NT2/D1 (cell line): ENCODE measurements around the gene FAF1.

Experiments
- DNase-seq: peaks from one replicate; pipeline ENCODE4 v3.0.0-alpha.2; 2011; ENCODE audit warnings: low read depth, low spot score
- H3K27me3 ChIP-seq: 2 replicates; pipeline ENCODE4 v1.6.0; 2011; ENCODE audit warnings: mild to moderate bottlenecking; ENCODE audit not compliant: insufficient read length, insufficient read depth
- H3K36me3 ChIP-seq: 2 replicates; pipeline ENCODE4 v1.6.1; 2011; ENCODE audit warnings: mild to moderate bottlenecking, low read length, mixed read lengths; ENCODE audit not compliant: insufficient read depth, insufficient read length
- H3K4me1 ChIP-seq: 2 replicates; pipeline ENCODE4 v1.5.1; 2011; ENCODE audit not compliant: insufficient read depth, insufficient read length
- H3K4me3 ChIP-seq: 2 replicates; pipeline ENCODE4 v1.5.1; 2011; ENCODE audit warnings: low read depth; ENCODE audit not compliant: insufficient read length
- H3K9ac ChIP-seq: 2 replicates; pipeline ENCODE4 v1.6.0; 2011; ENCODE audit warnings: low read depth; ENCODE audit not compliant: insufficient read length
- H3K9me3 ChIP-seq: 2 replicates; pipeline ENCODE4 v1.5.1; 2011; ENCODE audit warnings: mild to moderate bottlenecking, low read length; ENCODE audit not compliant: insufficient read depth
- SUZ12 ChIP-seq: IDR thresholded peaks from 2 replicates; pipeline ENCODE4 v1.6.1; 2011; ENCODE audit not compliant: insufficient read length, insufficient read depth; ENCODE audit errors: extremely low read depth
- YY1 ChIP-seq: IDR thresholded peaks from 2 replicates; pipeline ENCODE4 v1.6.1; 2011; ENCODE audit not compliant: insufficient read length, insufficient read depth
- ZNF274 ChIP-seq: IDR thresholded peaks from 2 replicates; pipeline ENCODE4 v1.6.1; 2011; ENCODE audit warnings: mild to moderate bottlenecking, low read depth, low read length

The FAF1 gene

GRCh38 chr1:50996083-50996482 is 36.0 kb upstream of the FAF1 start:
- Histone ChIP-seq H3K9ac (no peak overlapping the region), H3K27me3 (no peaks in the 10 kb centered on the region), H3K9me3 (no peaks in the 10 kb centered on the region; the same call in 1 of the 2 replicates), H3K4me3 (no peak overlapping the region), H3K4me1 (no peaks in the 10 kb centered on the region), H3K36me3 (no peaks in the 10 kb centered on the region)
- TF ChIP-seq YY1, result no peak
- TF ChIP-seq SUZ12, result no peak
- TF ChIP-seq ZNF274, result no peak
- no peak for DNase-seq

DNA sequence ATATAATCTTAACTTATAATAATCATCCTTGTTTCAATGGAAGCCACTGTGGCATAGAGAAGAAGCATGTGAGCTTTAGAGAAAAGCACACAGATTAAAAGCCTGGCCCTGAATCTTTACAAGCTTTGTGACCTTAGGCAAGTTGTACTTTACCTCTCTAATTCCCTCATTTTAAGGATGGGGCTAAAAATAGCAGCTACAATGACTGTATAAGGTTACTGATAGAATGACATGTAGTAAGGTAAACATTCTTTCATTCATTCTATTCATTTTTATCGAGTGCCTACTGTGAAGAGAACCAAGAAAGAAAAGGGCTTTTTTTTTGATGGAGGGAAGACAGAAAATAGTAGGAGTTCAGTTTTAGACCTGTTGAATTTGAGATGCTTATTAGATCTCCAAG is 35.6 kb upstream of the FAF1 start:
- Histone ChIP-seq H3K9ac (no peak overlapping the region), H3K4me1 (no peaks in the 10 kb centered on the region), H3K4me3 (no peak overlapping the region), H3K9me3 (no peaks in the 10 kb centered on the region; the same call in 1 of the 2 replicates), H3K36me3 (no peaks in the 10 kb centered on the region), H3K27me3 (no peaks in the 10 kb centered on the region)
- TF ChIP-seq SUZ12 (no peak), ZNF274 (no peak), YY1 (no peak)
- no peak for DNase-seq

GRCh38 chr1:50994997-50995396 is 34.9 kb upstream of the FAF1 start:
- DNase-seq, result no peak
- H3K9ac ChIP-seq, result no peak overlapping the region
- no peaks in the 10 kb centered on the region; the same call in 1 of the 2 replicates for H3K9me3 ChIP-seq
- H3K4me1 ChIP-seq, result no peaks in the 10 kb centered on the region
- no peaks in the 10 kb centered on the region for H3K27me3 ChIP-seq
- TF ChIP-seq YY1 (no peak), SUZ12 (no peak), ZNF274 (no peak)
- no peak overlapping the region for H3K4me3 ChIP-seq
- H3K36me3 ChIP-seq, result no peaks in the 10 kb centered on the region

- no peaks in the 10 kb centered on the region for H3K36me3 ChIP-seq
- DNase-seq, result no peak
- no peak overlapping the region for H3K9ac ChIP-seq
- no peaks in the 10 kb centered on the region for H3K27me3 ChIP-seq
- H3K4me1 ChIP-seq, result no peaks in the 10 kb centered on the region
- H3K9me3 ChIP-seq, result no peaks in the 10 kb centered on the region; the same call in 1 of the 2 replicates
- H3K4me3 ChIP-seq, result no peak overlapping the region
- TF ChIP-seq SUZ12 (no peak), ZNF274 (no peak), YY1 (no peak)
Measured at GRCh38 chr1:50993645-50994044, 33.6 kb upstream of the FAF1 start.

DNA sequence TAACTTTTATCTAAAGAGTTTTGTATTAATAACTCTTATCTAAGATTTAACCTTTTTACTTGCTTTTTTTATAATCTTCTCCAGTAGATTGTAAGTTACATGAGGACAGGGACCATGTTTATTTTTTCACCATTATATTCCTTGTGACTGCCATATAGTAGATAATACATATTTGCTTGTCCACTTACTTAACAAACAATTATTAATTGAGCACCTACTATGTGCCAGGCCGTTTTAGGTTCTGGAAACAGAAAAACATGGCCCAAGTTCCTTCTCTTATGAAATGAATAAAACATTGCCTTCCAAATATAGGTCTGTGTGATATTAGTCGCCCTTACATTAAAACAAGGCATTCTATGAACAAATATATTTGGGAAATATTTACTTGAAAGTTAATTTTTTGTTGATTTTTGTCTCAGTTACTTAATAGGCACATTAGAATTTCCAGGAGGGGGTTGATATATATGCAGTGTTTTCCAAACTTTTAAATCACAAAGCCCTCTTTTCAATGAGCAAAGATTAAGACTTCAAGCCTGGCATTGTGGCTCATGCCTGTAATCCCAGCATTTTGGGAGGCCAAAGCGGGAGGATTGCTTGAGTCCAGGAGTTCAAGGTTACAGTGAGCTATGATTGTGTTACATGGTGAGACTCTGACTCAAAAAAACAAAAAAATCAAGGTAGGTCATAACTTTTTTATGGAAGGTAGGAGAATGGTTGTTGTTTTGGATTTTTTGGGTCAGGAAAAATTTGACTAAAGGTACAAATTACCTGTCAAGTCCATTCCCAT is 32.7 kb upstream of the FAF1 start:
- Histone ChIP-seq H3K4me1 (no peaks in the 10 kb centered on the region), H3K9me3 (no peaks in the 10 kb centered on the region; the same call in 1 of the 2 replicates), H3K9ac (no peak overlapping the region), H3K36me3 (no peaks in the 10 kb centered on the region), H3K27me3 (no peaks in the 10 kb centered on the region), H3K4me3 (no peak overlapping the region)
- TF ChIP-seq YY1 (no peak), SUZ12 (no peak), ZNF274 (no peak)
- DNase-seq, result no peak

DNA sequence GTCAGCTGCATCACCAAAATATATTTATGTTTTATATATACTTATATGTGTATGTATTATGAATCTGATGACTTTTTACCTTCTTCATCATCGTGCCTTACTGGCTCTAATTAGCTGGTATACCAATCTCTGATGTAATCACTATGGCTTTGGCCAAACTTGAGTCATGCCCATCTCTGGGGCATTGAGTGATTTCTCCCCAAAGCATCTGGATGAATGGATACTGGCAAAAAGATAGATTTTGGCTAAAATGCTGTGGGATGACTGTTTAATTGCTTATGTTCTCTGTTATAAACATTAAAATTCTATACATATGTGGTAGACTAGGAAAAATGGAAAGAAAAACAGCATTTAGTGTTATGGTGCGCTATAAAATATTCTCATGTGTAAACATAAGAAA is 29.6 kb upstream of the FAF1 start:
- Histone ChIP-seq H3K4me1 (no peaks in the 10 kb centered on the region), H3K27me3 (no peaks in the 10 kb centered on the region), H3K9ac (no peak overlapping the region), H3K9me3 (no peaks in the 10 kb centered on the region; the same call in 1 of the 2 replicates), H3K36me3 (no peaks in the 10 kb centered on the region), H3K4me3 (no peak overlapping the region)
- DNase-seq, result no peak
- TF ChIP-seq ZNF274 (no peak), YY1 (no peak), SUZ12 (no peak)

GRCh38 chr1:50986653-50987052 is 26.6 kb upstream of the FAF1 start:
- no peak overlapping the region for H3K9ac ChIP-seq
- no peak overlapping the region for H3K4me3 ChIP-seq
- H3K9me3 ChIP-seq, result no peaks in the 10 kb centered on the region
- DNase-seq, result no peak
- no peaks in the 10 kb centered on the region for H3K36me3 ChIP-seq
- H3K27me3 ChIP-seq, result peaks cover 24% of the 10 kb centered on the region
- TF ChIP-seq SUZ12 (no peak), YY1 (no peak), ZNF274 (no peak)
- H3K4me1 ChIP-seq, result no peaks in the 10 kb centered on the region
